Thoracic aorta endothelial cell (primary cell): Measurements from ENCODE around the gene OR3A1. TPM values are rescaled to one million over a fixed set of nuclear protein-coding genes. Genes with fewer than 3 reads are reported as not detected.

Experiments
- total RNA-seq: library from RNA; depleted of rRNA; stranded (reverse); fragments of >200 nt; gene quantifications from 2 replicates; pipeline ENCODE4 v1.2.3, GENCODE V29; 2012

OR3A1 gene
- not detected in 2 replicates for total RNA-seq

GRCh38 chr17:3298260-3298659 lies at the start of gene OR3A1:
Gene OR3A1, minus strand, starts transcription at chr17:3298360. Its CDS starts 5,778 bp downstream, at chr17:3292582.

Other genes with a start within 250 kb of the OR3A1 start
- not detected in 2 replicates for gene OR1D5, start 234.8 kb downstream of the OR3A1 start, total RNA-seq
- not detected in 2 replicates for gene OR1D2, start 193.9 kb downstream of the OR3A1 start, total RNA-seq
- not detected in 2 replicates for gene OR1G1, start 170.8 kb downstream of the OR3A1 start, total RNA-seq
- gene OR1A2, start 100.8 kb downstream of the OR3A1 start, total RNA-seq: not detected in 2 replicates
- gene OR1A1, start 90.7 kb downstream of the OR3A1 start, total RNA-seq: not detected in 2 replicates
- not detected in 2 replicates for gene OR3A2, start 87.9 kb upstream of the OR3A1 start, total RNA-seq
- not detected in 2 replicates for gene OR1E1, start 100.0 kb upstream of the OR3A1 start, total RNA-seq
- not detected in 2 replicates for gene OR3A3, start 113.0 kb upstream of the OR3A1 start, total RNA-seq
- gene OR1E2, start 135.5 kb upstream of the OR3A1 start, total RNA-seq: not detected in 2 replicates
- 0.40 and 0.65 TPM in 2 replicates for gene SPATA22, start 173.5 kb upstream of the OR3A1 start, total RNA-seq
- under 0.01 TPM in 1 of 2 replicates, not detected in the other for gene ASPA, start 177.6 kb upstream of the OR3A1 start, total RNA-seq